Measurements from ENCODE around the gene SRRM2. TPM values are rescaled to one million over a fixed set of nuclear protein-coding genes. Genes with fewer than 3 reads are reported as not detected.

SRRM2 gene
- polyA plus RNA-seq, 1 donor (not counting 4 experiments of a cell fraction or from before 2014, with no cell fraction given) = 101 TPM

DNA sequence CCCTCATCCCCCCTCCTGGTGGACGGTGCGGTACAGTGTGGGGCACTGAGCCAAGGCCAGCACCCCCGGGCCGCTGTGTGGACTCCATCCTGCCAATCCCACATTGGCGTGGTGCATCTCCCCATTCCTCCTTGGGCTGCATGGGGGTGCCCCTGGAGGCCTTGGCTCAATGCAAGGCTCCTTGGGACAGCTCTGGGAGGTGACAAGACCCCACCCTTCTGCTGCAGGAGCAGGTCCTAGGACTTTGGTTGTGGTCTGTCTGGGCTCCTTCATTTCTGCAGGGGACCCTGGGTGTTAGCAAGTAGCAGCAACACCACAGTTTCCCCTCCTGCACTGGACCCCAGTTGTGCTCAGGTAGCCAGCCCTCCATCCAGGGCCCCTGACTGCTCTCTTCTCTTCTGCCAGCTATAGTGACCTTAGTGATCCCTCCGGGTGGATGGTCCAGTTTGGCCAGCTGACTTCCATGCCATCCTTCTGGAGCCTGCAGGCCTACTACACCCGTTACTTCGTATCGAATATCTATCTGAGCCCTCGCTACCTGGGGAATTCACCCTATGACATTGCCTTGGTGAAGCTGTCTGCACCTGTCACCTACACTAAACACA is 65.9 kb downstream of the SRRM2 start:
- no peak for FAIRE-seq
- peaks cover 29% of the 10 kb centered on the region for H3K27me3 ChIP-seq (ENCODE audit: control insufficient read depth, extremely low read depth, insufficient read depth, low read length)

GRCh38 chr16:2819179-2819938 is 66.9 kb downstream of the SRRM2 start:
- Histone ChIP-seq H3K27me3 (ENCODE audit: control insufficient read depth, extremely low read depth, insufficient read depth, low read length) (peaks cover 29% of the 10 kb centered on the region), H3K9me1 (ENCODE audit: control insufficient read depth, extremely low read depth, insufficient read depth, low read length) (no peaks in the 10 kb centered on the region), H3K27ac (ENCODE audit: control insufficient read depth, insufficient read depth, low read length) (no peak overlapping the region), H3K9me3 (ENCODE audit: control insufficient read depth, low read depth, low read length) (no peaks in the 10 kb centered on the region), H3K4me2 (ENCODE audit: control insufficient read depth, extremely low read depth, insufficient read depth, low read depth, low read length) (no peak overlapping the region), H2AFZ (ENCODE audit: control insufficient read depth, low read length) (no peak overlapping the region), H3K36me3 (ENCODE audit: control insufficient read depth in 2 of 2, extremely low read depth in 1 of 2, insufficient read depth in 2 of 2, low read length in 2 of 2) (no peaks in the 10 kb centered on the region), H3K4me3 (ENCODE audit: control insufficient read depth in 2 of 3, extremely low read depth in 1 of 3, insufficient read depth in 2 of 3, low read depth in 1 of 3, low read length in 3 of 3) (no peak overlapping the region), H3K79me2 (ENCODE audit: control insufficient read depth, insufficient read depth, low read length) (no peaks in the 10 kb centered on the region), H4K20me1 (ENCODE audit: control insufficient read depth, extremely low read depth, insufficient read depth, low read length) (no peaks in the 10 kb centered on the region), H3K4me1 (ENCODE audit: control insufficient read depth, extremely low read depth, insufficient read depth, low read length) (no peaks in the 10 kb centered on the region), H3K9ac (ENCODE audit: control insufficient read depth, extremely low read depth, insufficient read depth, low read length) (no peak overlapping the region)
- DNase-seq (ENCODE audit: low read depth, low spot score) (no peak), FAIRE-seq (no peak)
- dilution Hi-C loops (cut with MboI; ENCODE audit: extremely low pct_ligation_motif_present, low sequenced_read_pairs) = no loop called here
- TF ChIP-seq EZH2 (IDR thresholded peaks at IDR 0.05; ENCODE audit: low read length) (no peak), CTCF (optimal IDR thresholded peaks at IDR 0.05 in 1 of 3, IDR thresholded peaks at IDR 0.05 in 1 of 3, conservative IDR thresholded peaks at IDR 0.05 in 1 of 3; ENCODE audit: extremely low read depth in 1 of 3, insufficient read depth in 2 of 3, low read length in 3 of 3) (no peak)

More for the DNA sequence above, 65.9 kb downstream of the SRRM2 start:
- Histone ChIP-seq H3K4me1 (ENCODE audit: control insufficient read depth, extremely low read depth, insufficient read depth, low read length) (no peaks in the 10 kb centered on the region), H3K4me2 (ENCODE audit: control insufficient read depth, extremely low read depth, insufficient read depth, low read depth, low read length) (no peak overlapping the region), H3K4me3 (ENCODE audit: control insufficient read depth in 2 of 3, extremely low read depth in 1 of 3, insufficient read depth in 2 of 3, low read depth in 1 of 3, low read length in 3 of 3) (no peak overlapping the region), H3K9ac (ENCODE audit: control insufficient read depth, extremely low read depth, insufficient read depth, low read length) (no peak overlapping the region), H3K36me3 (ENCODE audit: control insufficient read depth in 2 of 2, extremely low read depth in 1 of 2, insufficient read depth in 2 of 2, low read length in 2 of 2) (no peaks in the 10 kb centered on the region), H2AFZ (ENCODE audit: control insufficient read depth, low read length) (no peak overlapping the region), H3K79me2 (ENCODE audit: control insufficient read depth, insufficient read depth, low read length) (no peaks in the 10 kb centered on the region), H3K9me3 (ENCODE audit: control insufficient read depth, low read depth, low read length) (no peaks in the 10 kb centered on the region), H3K27ac (ENCODE audit: control insufficient read depth, insufficient read depth, low read length) (no peak overlapping the region), H4K20me1 (ENCODE audit: control insufficient read depth, extremely low read depth, insufficient read depth, low read length) (no peaks in the 10 kb centered on the region), H3K9me1 (ENCODE audit: control insufficient read depth, extremely low read depth, insufficient read depth, low read length) (no peaks in the 10 kb centered on the region)
- TF ChIP-seq EZH2 (IDR thresholded peaks at IDR 0.05; ENCODE audit: low read length) (no peak), CTCF (optimal IDR thresholded peaks at IDR 0.05 in 1 of 3, IDR thresholded peaks at IDR 0.05 in 1 of 3, conservative IDR thresholded peaks at IDR 0.05 in 1 of 3; ENCODE audit: extremely low read depth in 1 of 3, insufficient read depth in 2 of 3, low read length in 3 of 3) (no peak)
- dilution Hi-C loops (cut with MboI; ENCODE audit: extremely low pct_ligation_motif_present, low sequenced_read_pairs) = no loop called here
- DNase-seq (ENCODE audit: low read depth, low spot score) = no peak

All from keratinocyte (primary cell).